Endodermal cell (in vitro differentiated cells): ENCODE results near the gene RIPPLY3. TPM values are rescaled to one million over a fixed set of nuclear protein-coding genes. Genes with fewer than 3 reads are reported as not detected.

Experiments used
- DNase-seq: peaks from one replicate; pipeline ENCODE4 v3.0.0-alpha.2; 2017
- H3K27ac ChIP-seq: 2 replicates; pipeline ENCODE4 v1.5.1; 2013; ENCODE audit warnings: mild to moderate bottlenecking, low read depth, low read length, moderate library complexity
- H3K27me3 ChIP-seq: 2 replicates; pipeline ENCODE4 v1.6.1; 2013; ENCODE audit warnings: mild to moderate bottlenecking, low read length, moderate library complexity; ENCODE audit not compliant: insufficient read depth, control insufficient read depth, poor library complexity, severe bottlenecking
- H3K36me3 ChIP-seq: 2 replicates; pipeline ENCODE4 v1.7.0; 2013; ENCODE audit warnings: mild to moderate bottlenecking, low read length, moderate library complexity; ENCODE audit not compliant: control insufficient read depth, insufficient read depth
- H3K4me1 ChIP-seq: one replicate; pipeline ENCODE4 v1.7.0; 2013; ENCODE audit warnings: low read length; ENCODE audit not compliant: control insufficient read depth, insufficient read depth
- H3K4me3 ChIP-seq: 2 replicates; pipeline ENCODE4 v1.5.1; 2013; ENCODE audit warnings: mild to moderate bottlenecking, low read length, moderate library complexity
- H3K9ac ChIP-seq: 2 replicates; pipeline ENCODE4 v1.6.1; 2013; ENCODE audit warnings: mild to moderate bottlenecking, low read length, moderate library complexity; ENCODE audit not compliant: poor library complexity, severe bottlenecking; ENCODE audit errors: extremely low read depth
- H3K9me3 ChIP-seq: 2 replicates; pipeline ENCODE4 v1.6.1; 2013; ENCODE audit warnings: mild to moderate bottlenecking, low read length, moderate library complexity; ENCODE audit not compliant: control insufficient read depth
- H3K27ac Mint-ChIP-seq: 2 replicates; pipeline ENCODE4 v1.8.0; 2020; ENCODE audit warnings: mixed read lengths
- H3K27me3 Mint-ChIP-seq: 2 replicates; pipeline ENCODE4 v1.8.0; 2021; ENCODE audit warnings: mild to moderate bottlenecking, mixed read lengths; ENCODE audit not compliant: insufficient read depth
- H3K36me3 Mint-ChIP-seq: 2 replicates; pipeline ENCODE4 v1.8.0; 2020; ENCODE audit warnings: low read depth, mixed read lengths
- H3K4me1 Mint-ChIP-seq: 2 replicates; pipeline ENCODE4 v1.8.0; 2020; ENCODE audit warnings: mixed read lengths
- H3K4me3 Mint-ChIP-seq: 2 replicates; pipeline ENCODE4 v1.8.0; 2020; ENCODE audit warnings: mild to moderate bottlenecking, moderate library complexity, mixed read lengths
- H3K9me3 Mint-ChIP-seq: 2 replicates; pipeline ENCODE4 v1.8.0; 2020; ENCODE audit warnings: mild to moderate bottlenecking, mixed read lengths
- CTCF ChIP-seq: fragments of 200-600 bp; sonication (generic); conservative IDR thresholded peaks from 2 replicates; pipeline ENCODE4 v1.5.0; 2021; ENCODE audit warnings: antibody characterized with exemption, mild to moderate bottlenecking
- WGBS, 2 experiments: methylation state at CpG; one replicate each; pipeline versions ENCODE4 v1.1.5 to v1.1.7; 2013; ENCODE audit warnings: missing lambda C conversion rate in 2 of 2, mixed read lengths in 1 of 2; ENCODE audit not compliant: insufficient coverage in 1 of 2, insufficient read length in 1 of 2; 5-methylcytosine and 5-hydroxymethylcytosine counted together
- total RNA-seq, 2 donors: library from RNA; stranded (reverse); fragmentation: NEBNext Ultra II Directional in 1 of 2; extraction: Animal tissue kit (Norgen Biotek cat#: 25700) in 1 of 2; gene quantifications; 2 replicates in 1 of 2; 3 replicates in 1 of 2; pipeline ENCODE4 v1.2.1, GENCODE V29; 2021

Gene RIPPLY3
- total RNA-seq, 2 donors from 2014 or later, result 15.6 to 28.0 TPM

DNA sequence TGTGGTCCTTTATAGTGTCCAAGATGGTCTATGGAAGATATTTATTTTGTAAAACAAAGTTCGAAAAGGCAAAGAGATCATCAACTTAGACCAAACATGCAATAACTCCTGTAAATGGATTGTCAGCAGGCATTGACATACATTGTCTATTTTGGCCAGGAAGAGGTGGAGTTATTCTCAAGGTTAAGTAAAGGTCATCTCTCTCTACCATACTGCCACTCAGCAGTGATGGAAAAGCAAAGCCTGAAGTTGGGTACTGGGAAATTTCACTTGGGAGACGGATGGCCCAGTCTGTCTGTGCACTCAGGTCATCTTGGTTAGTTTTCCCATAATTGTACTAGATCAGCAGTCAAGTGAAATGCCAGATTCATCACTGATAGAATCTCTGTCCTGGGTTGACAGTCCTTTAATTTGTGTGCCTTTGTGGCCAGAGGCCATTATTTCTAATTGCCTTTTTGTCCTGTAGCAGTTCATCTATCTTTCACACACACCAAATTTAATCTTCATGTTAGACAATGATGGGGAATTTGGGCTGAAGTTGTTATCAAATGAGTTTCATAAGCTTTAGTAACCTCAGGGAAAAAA lies 48.9 kb downstream of the RIPPLY3 start:
- Histone ChIP-seq H3K27me3 (no peaks in the 10 kb centered on the region), H3K9me3 (peaks cover 13% of the 10 kb centered on the region), H3K36me3 (no peaks in the 10 kb centered on the region), H3K27ac (no peak overlapping the region), H3K4me1 (peaks cover 4% of the 10 kb centered on the region), H3K4me3 (peak overlapping the region; percentile 11), H3K9ac (no peak overlapping the region)
- Mint-ChIP-seq H3K27me3 (peaks cover 10% of the 10 kb centered on the region), H3K36me3 (no peaks in the 10 kb centered on the region), H3K4me3 (no peak overlapping the region), H3K9me3 (peaks cover 18% of the 10 kb centered on the region), H3K27ac (no peak overlapping the region), H3K4me1 (peaks cover 36% of the 10 kb centered on the region)
- no peak for TF ChIP-seq CTCF
- DNase-seq, result no peak
- 88 to 89% methylated on average over 2 of the region's 2 CpGs for WGBS, 2 experiments

GRCh38 chr21:37057614-37058013 lies 51.1 kb downstream of the RIPPLY3 start:
- Histone ChIP-seq H3K4me1 (peaks cover 7% of the 10 kb centered on the region), H3K27me3 (no peaks in the 10 kb centered on the region), H3K36me3 (no peaks in the 10 kb centered on the region), H3K27ac (no peak overlapping the region), H3K9me3 (peaks cover 9% of the 10 kb centered on the region), H3K9ac (no peak overlapping the region), H3K4me3 (no peak overlapping the region)
- no peak for TF ChIP-seq CTCF
- WGBS, 2 experiments, result 90 to 91% methylated on average over 4 to 7 of the region's 7 CpGs
- Mint-ChIP-seq H3K27me3 (peaks cover 2% of the 10 kb centered on the region), H3K4me1 (peaks cover 39% of the 10 kb centered on the region), H3K9me3 (peaks cover 13% of the 10 kb centered on the region), H3K27ac (no peak overlapping the region), H3K36me3 (no peaks in the 10 kb centered on the region), H3K4me3 (no peak overlapping the region)
- DNase-seq, result no peak

- H3K9me3 ChIP-seq, result peaks cover 9% of the 10 kb centered on the region
- peaks cover 38% of the 10 kb centered on the region for H3K4me1 Mint-ChIP-seq
- H3K36me3 ChIP-seq, result no peaks in the 10 kb centered on the region
- H3K27ac Mint-ChIP-seq, result no peak overlapping the region
- H3K27me3 ChIP-seq, result no peaks in the 10 kb centered on the region
- H3K4me1 ChIP-seq, result peaks cover 7% of the 10 kb centered on the region
- H3K4me3 ChIP-seq, result no peak overlapping the region
- peaks cover 2% of the 10 kb centered on the region for H3K27me3 Mint-ChIP-seq
- no peak for TF ChIP-seq CTCF
- H3K27ac ChIP-seq, result no peak overlapping the region
- peaks cover 13% of the 10 kb centered on the region for H3K9me3 Mint-ChIP-seq
- no peak overlapping the region for H3K9ac ChIP-seq
- WGBS, 2 experiments, result 77 to 86% methylated on average over 1 to 2 of the region's 2 CpGs
- DNase-seq, result no peak
- H3K4me3 Mint-ChIP-seq, result no peak overlapping the region
- H3K36me3 Mint-ChIP-seq, result no peaks in the 10 kb centered on the region
Observed at GRCh38 chr21:37058261-37058660, 51.8 kb downstream of the RIPPLY3 start.
